ENCODE results near the gene CIB1.

CIB1 gene

GRCh38 chr15:90214553-90215196 lies 19.1 kb downstream of the CIB1 start:
- DNase-seq (ENCODE audit: low spot score): peak; percentile 38

- DNase-seq (ENCODE audit: low spot score): no peak
Observed at GRCh38 chr15:90213818-90214204, 19.9 kb downstream of the CIB1 start.

- no peak for DNase-seq (ENCODE audit: low spot score)
Observed at GRCh38 chr15:90213122-90213817, 20.5 kb downstream of the CIB1 start.

- DNase-seq (ENCODE audit: low spot score): no peak
Observed at GRCh38 chr15:90212221-90213098, 21.3 kb downstream of the CIB1 start.

GRCh38 chr15:90211440-90212143 lies 22.1 kb downstream of the CIB1 start:
- no peak for DNase-seq (ENCODE audit: low spot score)

- no peak for DNase-seq (ENCODE audit: low spot score)
Observed at GRCh38 chr15:90211009-90211408, 22.7 kb downstream of the CIB1 start.

- no peak for DNase-seq (ENCODE audit: low spot score)
Observed at GRCh38 chr15:90210593-90210992, 23.1 kb downstream of the CIB1 start.

- no peak for DNase-seq (ENCODE audit: low spot score)
Observed at GRCh38 chr15:90209591-90209990, 24.1 kb downstream of the CIB1 start.

GRCh38 chr15:90208356-90208755 lies 25.4 kb downstream of the CIB1 start:
- no peak for DNase-seq (ENCODE audit: low spot score)

GRCh38 chr15:90207252-90207651 lies 26.5 kb downstream of the CIB1 start:
- DNase-seq (ENCODE audit: low spot score): no peak

- DNase-seq (ENCODE audit: low spot score): no peak
Observed at GRCh38 chr15:90205886-90206285, 27.9 kb downstream of the CIB1 start.

GRCh38 chr15:90205050-90205848 lies 28.5 kb downstream of the CIB1 start:
- no peak for DNase-seq (ENCODE audit: low spot score)

- DNase-seq (ENCODE audit: low spot score): no peak
Observed at GRCh38 chr15:90203922-90204321, 29.8 kb downstream of the CIB1 start.

- no peak for DNase-seq (ENCODE audit: low spot score)
Observed at GRCh38 chr15:90203473-90203872, 30.3 kb downstream of the CIB1 start.

- no peak for DNase-seq (ENCODE audit: low spot score)
Observed at GRCh38 chr15:90202929-90203328, 30.8 kb downstream of the CIB1 start.

GRCh38 chr15:90201944-90202375 lies 31.8 kb downstream of the CIB1 start:
- DNase-seq (ENCODE audit: low spot score): no peak

GRCh38 chr15:90201130-90201943 lies 32.4 kb downstream of the CIB1 start, which contains the start of gene SEMA4B:
Gene SEMA4B (plus strand): TSS chr15:90201330. CDS start chr15:90201579, 249 bp downstream.
- DNase-seq (ENCODE audit: low spot score): peak; percentile 77

GRCh38 chr15:90200534-90201129 lies 33.1 kb downstream of the CIB1 start:
- no peak for DNase-seq (ENCODE audit: low spot score)

- DNase-seq (ENCODE audit: low spot score): no peak
Observed at GRCh38 chr15:90194655-90195054, 39.1 kb downstream of the CIB1 start.

Measured in AG08395 (cell line).